Liver (tissue), 2 donors: ENCODE data around the gene CRB1.

Experiments
- TF ChIP-seq, protein P1 (sequence below): fragments of 150-350 bp; IDR thresholded peaks from 2 replicates; pipeline ENCODE4 v1.5.1; 2017; ENCODE audit warnings: improper control_type of control experiment, low read depth, low read length; ENCODE audit not compliant: missing input control
- TF ChIP-seq, protein P2 (sequence below): IDR thresholded peaks from 2 replicates; pipeline ENCODE4 v1.6.1; 2016; ENCODE audit warnings: antibody characterized with exemption, mild to moderate bottlenecking
- donor health status: healthy.

GRCh38 chr1:197388801-197389200, 120.7 kb downstream of the CRB1 start:
- TF ChIP-seq, protein P1, sequence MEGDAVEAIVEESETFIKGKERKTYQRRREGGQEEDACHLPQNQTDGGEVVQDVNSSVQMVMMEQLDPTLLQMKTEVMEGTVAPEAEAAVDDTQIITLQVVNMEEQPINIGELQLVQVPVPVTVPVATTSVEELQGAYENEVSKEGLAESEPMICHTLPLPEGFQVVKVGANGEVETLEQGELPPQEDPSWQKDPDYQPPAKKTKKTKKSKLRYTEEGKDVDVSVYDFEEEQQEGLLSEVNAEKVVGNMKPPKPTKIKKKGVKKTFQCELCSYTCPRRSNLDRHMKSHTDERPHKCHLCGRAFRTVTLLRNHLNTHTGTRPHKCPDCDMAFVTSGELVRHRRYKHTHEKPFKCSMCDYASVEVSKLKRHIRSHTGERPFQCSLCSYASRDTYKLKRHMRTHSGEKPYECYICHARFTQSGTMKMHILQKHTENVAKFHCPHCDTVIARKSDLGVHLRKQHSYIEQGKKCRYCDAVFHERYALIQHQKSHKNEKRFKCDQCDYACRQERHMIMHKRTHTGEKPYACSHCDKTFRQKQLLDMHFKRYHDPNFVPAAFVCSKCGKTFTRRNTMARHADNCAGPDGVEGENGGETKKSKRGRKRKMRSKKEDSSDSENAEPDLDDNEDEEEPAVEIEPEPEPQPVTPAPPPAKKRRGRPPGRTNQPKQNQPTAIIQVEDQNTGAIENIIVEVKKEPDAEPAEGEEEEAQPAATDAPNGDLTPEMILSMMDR: no peak
- TF ChIP-seq, protein P2, sequence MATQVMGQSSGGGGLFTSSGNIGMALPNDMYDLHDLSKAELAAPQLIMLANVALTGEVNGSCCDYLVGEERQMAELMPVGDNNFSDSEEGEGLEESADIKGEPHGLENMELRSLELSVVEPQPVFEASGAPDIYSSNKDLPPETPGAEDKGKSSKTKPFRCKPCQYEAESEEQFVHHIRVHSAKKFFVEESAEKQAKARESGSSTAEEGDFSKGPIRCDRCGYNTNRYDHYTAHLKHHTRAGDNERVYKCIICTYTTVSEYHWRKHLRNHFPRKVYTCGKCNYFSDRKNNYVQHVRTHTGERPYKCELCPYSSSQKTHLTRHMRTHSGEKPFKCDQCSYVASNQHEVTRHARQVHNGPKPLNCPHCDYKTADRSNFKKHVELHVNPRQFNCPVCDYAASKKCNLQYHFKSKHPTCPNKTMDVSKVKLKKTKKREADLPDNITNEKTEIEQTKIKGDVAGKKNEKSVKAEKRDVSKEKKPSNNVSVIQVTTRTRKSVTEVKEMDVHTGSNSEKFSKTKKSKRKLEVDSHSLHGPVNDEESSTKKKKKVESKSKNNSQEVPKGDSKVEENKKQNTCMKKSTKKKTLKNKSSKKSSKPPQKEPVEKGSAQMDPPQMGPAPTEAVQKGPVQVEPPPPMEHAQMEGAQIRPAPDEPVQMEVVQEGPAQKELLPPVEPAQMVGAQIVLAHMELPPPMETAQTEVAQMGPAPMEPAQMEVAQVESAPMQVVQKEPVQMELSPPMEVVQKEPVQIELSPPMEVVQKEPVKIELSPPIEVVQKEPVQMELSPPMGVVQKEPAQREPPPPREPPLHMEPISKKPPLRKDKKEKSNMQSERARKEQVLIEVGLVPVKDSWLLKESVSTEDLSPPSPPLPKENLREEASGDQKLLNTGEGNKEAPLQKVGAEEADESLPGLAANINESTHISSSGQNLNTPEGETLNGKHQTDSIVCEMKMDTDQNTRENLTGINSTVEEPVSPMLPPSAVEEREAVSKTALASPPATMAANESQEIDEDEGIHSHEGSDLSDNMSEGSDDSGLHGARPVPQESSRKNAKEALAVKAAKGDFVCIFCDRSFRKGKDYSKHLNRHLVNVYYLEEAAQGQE: no peak
